GM21381 (cell line): ENCODE data around the gene GNG13.
A peak's percentile ranks its signal among the peaks of the same experiment; 100 is the strongest.

Experiments used
- ATAC-seq: cut with Tn5 transposase; IDR thresholded peaks from one replicate; pipeline ENCODE4 v1.9.1; 2021; ENCODE audit warnings: mild to moderate bottlenecking, moderate library complexity; ENCODE audit not compliant: unreplicated experiment

The GNG13 gene

GRCh38 chr16:815861-816260 lies 15.3 kb upstream of the GNG13 start:
- no peak for ATAC-seq

GRCh38 chr16:814974-815373 lies 14.4 kb upstream of the GNG13 start:
- ATAC-seq, result no peak

DNA sequence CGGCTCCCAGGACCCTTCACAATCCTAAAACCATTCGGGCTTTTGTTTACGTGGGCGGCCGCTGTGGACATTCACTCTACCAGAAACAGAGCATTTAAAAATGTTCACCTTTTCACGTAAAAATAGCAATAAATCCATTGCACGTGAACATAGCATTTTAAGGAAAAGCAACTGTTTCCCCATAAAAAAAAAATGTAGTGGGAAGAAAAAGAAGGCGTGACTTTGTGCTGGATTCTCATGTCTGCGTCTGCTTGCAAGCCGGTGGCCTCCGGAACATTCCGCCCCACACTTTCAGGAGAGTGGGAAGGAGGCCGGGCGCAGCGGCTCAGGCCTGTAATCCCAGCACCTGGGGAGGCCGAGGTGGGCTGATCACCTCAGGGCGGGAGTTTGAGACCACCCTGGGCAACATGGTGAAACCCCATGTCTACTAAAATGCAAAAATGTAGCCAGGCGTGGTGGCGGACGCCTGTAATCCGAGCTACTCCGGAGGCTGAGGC lies 13.4 kb upstream of the GNG13 start:
- ATAC-seq, result no peak

DNA sequence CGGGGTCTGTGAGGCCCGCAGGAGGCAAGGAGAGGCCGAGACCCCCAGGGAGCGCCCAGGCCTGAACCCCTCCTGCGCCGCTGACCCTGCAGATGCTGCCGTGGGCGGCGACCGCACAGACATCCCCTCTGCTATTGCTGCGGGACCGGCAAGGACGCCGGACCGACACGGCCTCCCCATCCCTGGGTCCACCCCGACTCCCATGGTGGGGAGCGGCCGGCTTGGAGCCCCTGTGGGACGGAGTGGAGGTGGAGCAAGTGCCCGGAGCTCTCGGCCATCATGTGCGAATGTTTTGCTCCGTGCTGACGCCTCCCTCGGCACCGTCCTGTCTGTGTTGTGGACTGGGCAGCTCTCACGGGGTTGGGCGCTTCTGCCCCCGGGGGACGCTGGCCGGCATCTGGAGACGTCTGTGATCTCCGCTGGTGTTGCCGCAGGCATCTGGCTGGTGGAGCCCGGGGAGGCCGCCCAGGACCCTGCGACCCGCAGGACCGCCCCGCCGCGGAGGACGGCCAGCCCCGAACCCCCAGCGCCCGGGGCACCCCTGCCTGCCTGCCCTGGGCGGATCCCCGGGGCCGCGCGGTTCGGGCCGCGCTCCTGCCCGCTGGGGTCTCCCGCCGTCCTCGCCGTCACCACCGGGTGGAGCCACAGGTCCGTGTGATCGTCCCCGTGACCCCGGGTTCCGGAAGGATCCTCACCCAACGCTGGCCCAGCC lies 12.8 kb upstream of the GNG13 start:
- ATAC-seq, result no peak

- no peak for ATAC-seq
Measured at GRCh38 chr16:808085-808386, 7.5 kb upstream of the GNG13 start.

GRCh38 chr16:807347-808084 lies 7.0 kb upstream of the GNG13 start:
- peak; percentile 91 for ATAC-seq

DNA sequence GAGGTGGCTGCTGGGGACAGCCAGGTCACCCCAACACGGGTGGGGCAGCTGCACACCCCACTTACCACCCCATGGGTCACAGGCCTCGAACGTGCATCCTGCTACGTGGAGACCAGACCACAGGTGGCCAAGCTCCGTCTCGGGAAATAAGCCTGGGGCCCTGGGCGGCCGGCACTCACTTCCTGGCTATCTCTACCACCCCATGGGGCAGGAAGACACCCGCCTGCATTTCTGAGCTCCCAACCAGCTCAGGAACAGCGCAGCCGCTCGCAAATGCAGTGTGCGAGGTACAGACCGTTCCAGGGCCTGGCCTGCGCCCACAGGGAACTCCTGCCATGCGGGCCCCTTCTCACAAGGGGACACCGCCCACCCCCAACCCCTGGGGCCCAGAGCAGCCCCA lies 4.9 kb upstream of the GNG13 start:
- no peak for ATAC-seq

- no peak for ATAC-seq
Measured at GRCh38 chr16:804193-805048, 3.9 kb upstream of the GNG13 start.

DNA sequence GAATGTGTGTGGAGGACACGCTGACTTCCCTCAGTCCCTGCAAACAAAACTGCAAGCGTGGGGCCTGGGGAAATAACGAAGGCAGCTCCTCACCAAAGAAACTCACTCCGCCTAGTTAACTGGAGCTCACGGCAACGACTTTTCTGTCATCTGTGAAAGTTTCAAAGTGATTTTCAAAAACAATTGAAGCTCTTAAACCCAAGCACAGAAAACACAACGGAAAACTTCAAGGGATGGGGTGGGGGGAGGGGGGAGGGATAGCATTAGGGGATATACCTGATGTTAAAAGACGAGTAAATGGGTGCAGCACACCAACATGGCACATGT lies 3.2 kb upstream of the GNG13 start:
- ATAC-seq, result no peak

DNA sequence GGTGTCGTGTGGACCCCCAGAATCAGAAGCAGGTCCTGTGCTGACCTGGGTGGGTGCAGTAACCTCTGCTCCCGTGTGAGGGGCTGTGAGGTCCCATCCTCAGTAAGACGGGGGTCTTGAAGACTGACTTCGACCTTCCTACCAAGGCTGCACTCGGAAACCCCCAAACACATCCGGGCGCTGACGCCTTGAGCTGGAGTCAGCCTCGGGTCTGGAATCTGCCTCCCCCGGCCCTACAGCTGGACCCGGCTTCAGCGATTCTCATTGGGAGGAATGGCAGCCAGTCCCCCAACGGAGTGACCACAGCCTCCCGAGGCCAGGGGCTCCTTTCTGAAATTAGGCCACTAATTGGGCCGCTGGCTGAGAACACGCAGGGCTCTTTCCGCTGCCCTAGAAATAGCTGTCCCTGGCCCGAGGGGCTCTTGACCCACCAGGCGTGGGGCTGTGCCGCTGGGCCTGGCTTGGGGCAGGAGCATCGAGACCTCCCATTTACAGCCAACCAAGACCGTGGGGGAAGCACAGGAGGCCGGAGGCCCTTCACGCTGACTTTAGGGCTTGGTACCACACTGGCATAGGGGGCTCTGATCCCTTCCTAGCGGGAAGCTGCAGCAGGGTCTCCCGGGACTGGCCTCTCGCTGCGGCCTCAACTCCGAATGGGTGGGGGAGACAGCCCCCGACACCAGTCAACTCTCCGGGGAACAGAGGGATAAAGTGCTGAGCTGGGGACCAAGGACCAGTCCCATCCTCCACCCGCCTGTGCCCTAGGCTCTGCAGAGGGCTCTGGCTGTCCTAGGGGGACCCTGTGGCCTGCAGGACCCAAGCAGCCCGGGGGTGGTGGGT lies 2.6 kb upstream of the GNG13 start:
- no peak for ATAC-seq

GRCh38 chr16:802461-802860 lies 1.9 kb upstream of the GNG13 start:
- ATAC-seq, result no peak

DNA sequence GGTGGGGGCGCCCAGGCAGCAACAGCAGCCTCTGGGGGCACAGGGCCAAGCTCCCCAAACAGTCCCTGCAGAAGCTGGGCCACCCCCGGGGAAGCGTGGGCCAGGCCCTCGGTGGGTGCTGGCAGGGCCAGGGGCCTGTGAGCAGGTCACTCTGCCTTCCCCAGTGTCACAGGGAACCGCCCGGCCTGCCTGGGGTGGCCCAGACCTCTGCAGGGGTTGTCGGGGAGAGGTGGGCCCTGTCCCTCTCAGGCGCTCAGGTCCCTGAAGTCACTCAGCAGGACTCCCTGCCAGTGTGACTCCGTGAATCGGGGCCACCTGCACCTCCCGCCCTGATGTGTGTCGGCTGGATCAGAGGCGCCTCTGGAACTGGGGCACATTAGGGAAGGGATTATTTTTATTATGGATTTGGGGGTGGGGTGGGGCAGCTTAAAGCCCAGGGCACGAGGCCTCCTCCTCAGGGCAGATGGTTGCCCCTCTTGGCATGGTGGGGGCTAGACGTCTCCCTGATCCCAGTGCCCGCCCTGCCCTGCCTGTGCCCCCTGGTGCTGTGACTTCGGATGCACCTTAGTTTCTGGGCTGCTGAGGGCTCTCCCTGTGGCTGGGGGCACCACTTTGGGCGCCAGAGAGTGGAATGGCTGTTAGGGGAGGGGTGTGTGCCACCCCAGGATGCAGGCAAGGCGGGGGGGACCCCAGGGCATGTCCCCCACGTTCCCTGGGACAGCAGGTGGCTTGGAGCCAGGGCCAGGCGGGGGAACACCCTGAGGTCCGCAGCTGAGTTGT lies 1.2 kb upstream of the GNG13 start:
- ATAC-seq, result no peak

GRCh38 chr16:800834-801511 lies 439 bp upstream of the GNG13 start:
- no peak for ATAC-seq

DNA sequence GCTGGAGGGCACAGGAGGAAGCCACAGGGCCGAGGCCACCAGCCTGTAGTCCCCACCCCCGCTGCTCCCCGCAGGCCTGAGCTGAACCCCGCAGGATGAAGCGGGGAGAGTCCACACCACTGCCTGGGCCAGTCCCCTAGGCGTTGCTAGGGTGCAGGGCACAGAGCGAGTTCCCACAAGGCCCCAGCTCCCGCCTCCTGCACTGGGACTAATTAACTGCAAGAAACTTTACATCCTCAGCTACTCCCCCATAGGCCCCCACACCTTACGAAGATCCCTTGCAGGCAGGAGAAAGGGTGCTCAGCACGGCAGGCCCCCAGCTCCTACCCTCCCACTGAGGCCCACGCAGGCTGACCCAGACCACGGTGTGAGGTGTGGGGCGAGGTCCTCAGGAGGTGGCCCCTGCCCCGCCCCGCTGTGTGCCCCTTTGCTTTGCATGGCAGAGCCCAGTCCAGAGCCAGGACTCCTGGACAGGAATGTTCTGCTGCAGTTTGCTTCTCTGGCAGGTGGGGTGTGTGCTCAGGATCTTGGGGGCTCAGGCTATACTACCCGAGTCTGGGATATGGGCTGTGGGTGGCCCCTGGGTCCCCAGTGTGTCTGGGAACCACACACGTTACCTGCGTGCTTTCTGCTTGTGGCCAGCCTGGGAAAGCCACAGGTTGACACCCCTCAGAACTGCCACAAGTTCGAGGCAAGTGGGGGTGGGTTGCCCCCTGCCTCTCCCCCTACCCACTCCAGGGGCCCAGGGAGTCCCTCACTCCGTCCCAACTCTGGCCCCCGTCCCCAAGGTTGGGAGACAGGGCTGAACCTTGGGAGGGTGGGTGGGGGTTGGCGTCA lies 1.2 kb downstream of the GNG13 start:
- ATAC-seq, result no peak

- ATAC-seq, result no peak
Measured at GRCh38 chr16:798666-799065, 1.9 kb downstream of the GNG13 start.

- ATAC-seq, result no peak
Measured at GRCh38 chr16:797686-798085, 2.8 kb downstream of the GNG13 start.

GRCh38 chr16:797120-797420 lies 3.5 kb downstream of the GNG13 start:
- ATAC-seq, result no peak

GRCh38 chr16:796296-797119 lies 4.0 kb downstream of the GNG13 start:
- ATAC-seq, result no peak
